K562 (cell line): ENCODE results near the gene PDE6H. TPM values are rescaled to one million over a fixed set of nuclear protein-coding genes. Genes with fewer than 3 reads are reported as not detected.

Experiments
- ATAC-seq: fragments of 200-7000 bp; cut with Tn5 transposase; 3 replicates; pipeline ENCODE4 v1.9.1; 2020; ENCODE audit warnings: moderate library complexity
- BruUV-seq: library from RNA; stranded (reverse); fragments of 400-500 nt; replicated peaks from 2 replicates; lab custom pipeline; 2021; lab: Mats Ljungman, UMichigan
- CTCF ChIA-PET: fragments of 300-600 bp; formaldehyde crosslinking; extraction: SDS; loops from one replicate; lab custom pipeline; 2021; ENCODE audit warnings: low intra/inter-chr PET ratio; lab: Yijun Ruan, JAX
- POLR2A ChIA-PET: fragments of 300-600, 350-650 bp; sonication (Branson Sonifier 250); formaldehyde crosslinking; extraction: SDS; loops from one replicate; lab custom pipeline; 2021; ENCODE audit warnings: antibody characterized with exemption, inconsistent platforms; lab: Yijun Ruan, JAX
- DNase-seq, 4 experiments: peaks; one replicate each; pipeline versions ENCODE4 v3.0.0 to v3.0.0-alpha.2; 2011 to 2018; ENCODE audit warnings: low spot score in 3 of 4, mixed read lengths in 3 of 4; ENCODE audit errors: extremely low read depth in 1 of 4
- FAIRE-seq: peaks from 2 replicates; lab custom pipeline; 2011; peaks lifted over from hg19 to GRCh38; lab: Jason Lieb, UNC
- H2AFZ ChIP-seq: 2 replicates; pipeline ENCODE4 v1.6.0; 2011; ENCODE audit warnings: low read depth, low read length, control low read depth, inconsistent platforms
- H3K27ac ChIP-seq: fragments of 200-600 bp; 3 replicates; pipeline ENCODE4 v1.8.0; 2011; ENCODE audit warnings: low read depth, mild to moderate bottlenecking, control low read depth, inconsistent platforms, low read length, moderate library complexity, mixed read lengths; ENCODE audit errors: extremely low read depth
- H3K27me3 ChIP-seq, 2 experiments: fragments of 300-600 bp in 1 of 2; 2 replicates in 1 of 2; 3 replicates in 1 of 2; pipeline versions ENCODE4 v1.6.0 to v1.8.0; 2011; ENCODE audit warnings: inconsistent platforms in 2 of 2, low read length in 2 of 2, mild to moderate bottlenecking in 1 of 2, mixed read lengths in 1 of 2, moderate library complexity in 1 of 2; ENCODE audit not compliant: control insufficient read depth in 2 of 2, insufficient read depth in 2 of 2
- H3K36me3 ChIP-seq: fragments of 300-600 bp; 3 replicates; pipeline ENCODE4 v1.8.0; 2011; ENCODE audit warnings: mild to moderate bottlenecking, low read length, inconsistent platforms; ENCODE audit not compliant: control insufficient read depth, insufficient read depth
- H3K4me1 ChIP-seq, 2 experiments: fragments of 200-600 bp in 1 of 2; replicated peaks in 1 of 2; 2 replicates in 1 of 2; 3 replicates in 1 of 2; pipeline versions ENCODE4 v1.5.1 to v1.8.0; 2011; ENCODE audit warnings: inconsistent platforms in 2 of 2, low read length in 2 of 2, mild to moderate bottlenecking in 1 of 2, mixed read lengths in 1 of 2, moderate library complexity in 1 of 2; ENCODE audit not compliant: control insufficient read depth in 2 of 2, insufficient read depth in 2 of 2
- H3K4me2 ChIP-seq: 2 replicates; pipeline ENCODE4 v1.6.1; 2011; ENCODE audit warnings: low read length, control low read depth, inconsistent platforms, mixed read lengths; ENCODE audit not compliant: insufficient read depth
- H3K4me3 ChIP-seq: fragments of 200-600 bp; sonication (generic), shearing (Covaris generic); 2 replicates; pipeline ENCODE4 v1.5.1; 2016; ENCODE audit warnings: control low read depth, inconsistent platforms
- H3K79me2 ChIP-seq: fragments of 200-600 bp; 3 replicates; pipeline ENCODE4 v1.8.0; 2011; ENCODE audit warnings: low read length, inconsistent platforms; ENCODE audit not compliant: control insufficient read depth, insufficient read depth
- H3K9ac ChIP-seq, 2 experiments: 2 replicates each; pipeline versions ENCODE4 v1.6.0 to v1.6.1; 2011; ENCODE audit warnings: low read depth in 2 of 2, low read length in 2 of 2, control low read depth in 1 of 2, inconsistent platforms in 1 of 2, mild to moderate bottlenecking in 1 of 2, mixed read lengths in 1 of 2; ENCODE audit not compliant: insufficient read depth in 1 of 2
- H3K9me1 ChIP-seq: one replicate; pipeline ENCODE4 v1.6.0; 2011; ENCODE audit warnings: inconsistent platforms, mild to moderate bottlenecking, low read length, moderate library complexity; ENCODE audit not compliant: control insufficient read depth, insufficient read depth
- H3K9me3 ChIP-seq: replicated peaks from 2 replicates; pipeline ENCODE4 v1.5.1; 2011; ENCODE audit warnings: low read depth, low read length, inconsistent platforms; ENCODE audit not compliant: control insufficient read depth, insufficient read depth
- H4K20me1 ChIP-seq: replicated peaks from 2 replicates; pipeline ENCODE4 v1.6.1; 2011; ENCODE audit warnings: low read length, inconsistent platforms, mixed read lengths; ENCODE audit not compliant: control insufficient read depth, insufficient read depth
- ADNP ChIP-seq: fragments of 200-800 bp; sonication (Bioruptor generic); IDR thresholded peaks from 2 replicates; pipeline ENCODE4 v1.6.1; 2016; ENCODE audit warnings: missing genetic modification characterization, missing compliant biosample characterization
- CHD4 ChIP-seq: fragments of 200-600 bp; sonication (generic); IDR thresholded peaks from 3 replicates; pipeline ENCODE4 v1.6.1; 2012; ENCODE audit warnings: low read depth, mild to moderate bottlenecking, mixed read lengths, low read length, inconsistent platforms; ENCODE audit not compliant: insufficient read depth, insufficient replicate concordance, poor library complexity, severe bottlenecking
- KLF1 ChIP-seq: fragments of 450-650 bp; IDR thresholded peaks from 2 replicates; pipeline ENCODE4 v1.6.1; 2016; ENCODE audit warnings: missing genetic modification characterization, missing compliant biosample characterization
- NFXL1 ChIP-seq: fragments of 450-650 bp; formaldehyde crosslinking; IDR thresholded peaks from 2 replicates; pipeline ENCODE4 v1.4.0; 2021; ENCODE audit warnings: mild to moderate bottlenecking
- RBM22 ChIP-seq: fragments of 200-400 bp; formaldehyde crosslinking; IDR thresholded peaks from 2 replicates; pipeline ENCODE4 v1.6.1; 2018; ENCODE audit warnings: low read length, low read depth; ENCODE audit not compliant: poor library complexity, severe bottlenecking
- ZNF347 ChIP-seq: fragments of 450-650 bp; formaldehyde crosslinking; IDR thresholded peaks from 2 replicates; pipeline ENCODE4 v1.4.0; 2020; ENCODE audit warnings: low read depth, mild to moderate bottlenecking, moderate library complexity
- ZNF589 ChIP-seq: fragments of 200-800 bp; sonication (Bioruptor generic); IDR thresholded peaks from 2 replicates; pipeline ENCODE4 v1.6.1; 2016; ENCODE audit warnings: low read depth, missing genetic modification characterization, missing compliant biosample characterization
- ZNF764 ChIP-seq: fragments of 250-450 bp; sonication (Bioruptor Pico); IDR thresholded peaks from 2 replicates; pipeline ENCODE4 v1.4.0; 2020; ENCODE audit warnings: low read depth, mild to moderate bottlenecking, moderate library complexity
- WGBS: fragments of 100-300 bp; shearing (Covaris generic); methylation state at CpG from one replicate; pipeline ENCODE4 v1.1.6; 2016; ENCODE audit warnings: low coverage, mixed read lengths; ENCODE audit not compliant: insufficient coverage; ENCODE audit errors: missing lambda C conversion rate; 5-methylcytosine and 5-hydroxymethylcytosine counted together
- in situ Hi-C: fragments of 300-500 bp; cut with MboI; formaldehyde crosslinking; loops from 4 replicates; pipeline ENCODE4 v1.15.0; 2018; ENCODE audit warnings: inconsistent platforms, mixed read lengths
- intact Hi-C: fragments of 100-400 bp; cut with micrococcal nuclease; formaldehyde crosslinking; loops from 2 replicates; pipeline ENCODE4 v1.14.2; 2022
- polyA plus RNA-seq, 8 experiments: library from polyadenylated mRNA; depleted of rRNA in 4 of 8; stranded (reverse) in 5 of 8; unstranded in 3 of 8; fragments of >200 nt; fragmentation: Nextera tagmentation in 2 of 8; fragmentation: Illumina TruSeq in 1 of 8; extraction: Ambion mirVana in 2 of 8; extraction: Trizol in 1 of 8; gene quantifications; 2 replicates each; pipeline versions ENCODE4 v1.2.1 to v1.2.3, GENCODE V29; 2011 to 2014; ENCODE audit warnings: inconsistent platforms in 1 of 8, missing spikeins in 1 of 8
- total RNA-seq, 7 experiments: library from RNA; depleted of rRNA in 6 of 7; stranded (reverse); fragments of >200 nt in 6 of 7; fragmentation: Illumina TruSeq in 2 of 7; extraction: Trizol in 2 of 7; gene quantifications; 2 replicates each; pipeline versions ENCODE4 v1.2.1 to v1.2.3, GENCODE V29; 2011 to 2021; ENCODE audit warnings: low replicate concordance in 1 of 7
- TF ChIP-seq, protein P1 (sequence below): fragments of 150-350 bp; conservative IDR thresholded peaks from 2 replicates; pipeline ENCODE4 v1.6.1; 2014; ENCODE audit warnings: low read length

The PDE6H gene
- total and polyA plus RNA-seq, 9 of the 15 experiments (the other 6 are each of a cell fraction or from before 2014, with no cell fraction given), result 0.15 TPM; not detected in 8

DNA sequence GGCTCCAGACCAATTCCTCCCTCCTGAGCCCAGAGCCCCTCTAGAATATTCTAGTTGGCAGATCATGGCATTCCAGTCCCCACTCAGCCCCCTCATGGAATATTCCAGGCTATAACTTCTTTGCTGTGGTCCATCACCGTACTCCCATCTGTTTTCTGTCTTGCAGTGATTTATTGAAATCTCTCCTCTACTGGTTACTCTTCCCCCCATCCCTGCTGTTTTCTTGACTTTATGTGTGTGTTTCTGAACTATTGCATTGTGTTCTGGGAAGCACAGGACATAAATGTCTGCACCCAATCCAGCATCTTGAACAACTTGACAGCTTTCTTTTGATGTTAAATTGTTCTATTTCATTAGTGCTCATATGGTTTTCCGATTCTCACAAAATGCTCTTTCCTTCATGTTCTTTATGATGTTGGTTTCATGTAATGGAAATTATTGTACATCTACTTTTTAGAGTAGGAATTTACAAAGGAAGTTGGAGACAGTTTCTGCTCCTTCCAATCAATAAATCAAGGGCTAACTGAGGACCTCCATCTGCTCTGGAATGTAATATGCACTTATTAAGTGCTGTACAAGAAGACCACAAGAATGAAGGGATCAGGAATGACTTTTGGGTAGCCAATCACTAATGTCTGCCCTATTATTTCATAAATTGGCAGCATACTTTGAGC lies 26.3 kb downstream of the PDE6H start:
- in situ Hi-C loops (loop anchor here (10.0 kb wide), 1 partner anchor 154 kb away; the partner anchor contains the start of gene ART4), intact Hi-C loops (loop anchor here (10.0 kb wide), 2 partner anchors 184 to 274 kb away; partner anchors contain the start of gene SMCO3)
- no peak for FAIRE-seq
- DNase-seq, result no peak
- Histone ChIP-seq H3K36me3 (no peaks in the 10 kb centered on the region), H3K9me3 (no peaks in the 10 kb centered on the region), H3K9me1 (no peaks in the 10 kb centered on the region), H3K27me3 (0 out of 5 replicates have a peak, but pooled peaks cover 0 to 4% of the 10 kb centered on the region in 2 experiments), H3K4me3 (no peak overlapping the region), H3K4me2 (no peak overlapping the region), H2AFZ (no peak overlapping the region), H3K27ac (no peak overlapping the region), H4K20me1 (no peaks in the 10 kb centered on the region), H3K4me1 (no peaks in the 10 kb centered on the region), H3K79me2 (no peaks in the 10 kb centered on the region), H3K9ac (no peak overlapping the region)
- ChIA-PET POLR2A (no interaction called here), CTCF (no interaction called here)
- ATAC-seq, result no peak
- BruUV-seq, result no TSS peak
- 0% methylated on average over 2 of the region's 2 CpGs for WGBS
- TF ChIP-seq KLF1 (tag) (no peak), ADNP (tag) (no peak), CHD4 (no peak), ZNF347 (no peak), RBM22 (no peak), ZNF764 (no peak), ZNF589 (CRISPR knock-in tag) (no peak), NFXL1 (no peak)
- TF ChIP-seq, protein P1, sequence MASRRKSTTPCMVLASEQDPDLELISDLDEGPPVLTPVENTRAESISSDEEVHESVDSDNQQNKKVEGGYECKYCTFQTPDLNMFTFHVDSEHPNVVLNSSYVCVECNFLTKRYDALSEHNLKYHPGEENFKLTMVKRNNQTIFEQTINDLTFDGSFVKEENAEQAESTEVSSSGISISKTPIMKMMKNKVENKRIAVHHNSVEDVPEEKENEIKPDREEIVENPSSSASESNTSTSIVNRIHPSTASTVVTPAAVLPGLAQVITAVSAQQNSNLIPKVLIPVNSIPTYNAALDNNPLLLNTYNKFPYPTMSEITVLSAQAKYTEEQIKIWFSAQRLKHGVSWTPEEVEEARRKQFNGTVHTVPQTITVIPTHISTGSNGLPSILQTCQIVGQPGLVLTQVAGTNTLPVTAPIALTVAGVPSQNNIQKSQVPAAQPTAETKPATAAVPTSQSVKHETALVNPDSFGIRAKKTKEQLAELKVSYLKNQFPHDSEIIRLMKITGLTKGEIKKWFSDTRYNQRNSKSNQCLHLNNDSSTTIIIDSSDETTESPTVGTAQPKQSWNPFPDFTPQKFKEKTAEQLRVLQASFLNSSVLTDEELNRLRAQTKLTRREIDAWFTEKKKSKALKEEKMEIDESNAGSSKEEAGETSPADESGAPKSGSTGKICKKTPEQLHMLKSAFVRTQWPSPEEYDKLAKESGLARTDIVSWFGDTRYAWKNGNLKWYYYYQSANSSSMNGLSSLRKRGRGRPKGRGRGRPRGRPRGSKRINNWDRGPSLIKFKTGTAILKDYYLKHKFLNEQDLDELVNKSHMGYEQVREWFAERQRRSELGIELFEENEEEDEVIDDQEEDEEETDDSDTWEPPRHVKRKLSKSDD, result no peak
